K562 (cell line): ENCODE measurements around the gene CARMIL3. TPM values are rescaled to one million over a fixed set of nuclear protein-coding genes. Genes with fewer than 3 reads are reported as not detected.

Experiments used
- ATAC-seq: fragments of 200-7000 bp; cut with Tn5 transposase; 3 replicates; pipeline ENCODE4 v1.9.1; 2020; ENCODE audit warnings: moderate library complexity
- BruUV-seq: library from RNA; stranded (reverse); fragments of 400-500 nt; replicated peaks from 2 replicates; lab custom pipeline; 2021; lab: Mats Ljungman, UMichigan
- CTCF ChIA-PET: fragments of 300-600 bp; formaldehyde crosslinking; extraction: SDS; loops from one replicate; lab custom pipeline; 2021; ENCODE audit warnings: low intra/inter-chr PET ratio; lab: Yijun Ruan, JAX
- POLR2A ChIA-PET: fragments of 300-600, 350-650 bp; sonication (Branson Sonifier 250); formaldehyde crosslinking; extraction: SDS; loops from one replicate; lab custom pipeline; 2021; ENCODE audit warnings: antibody characterized with exemption, inconsistent platforms; lab: Yijun Ruan, JAX
- DNase-seq, 4 experiments: peaks; one replicate each; pipeline versions ENCODE4 v3.0.0 to v3.0.0-alpha.2; 2011 to 2018; ENCODE audit warnings: low spot score in 3 of 4, mixed read lengths in 3 of 4; ENCODE audit errors: extremely low read depth in 1 of 4
- FAIRE-seq: peaks from 2 replicates; lab custom pipeline; 2011; peaks lifted over from hg19 to GRCh38; lab: Jason Lieb, UNC
- H2AFZ ChIP-seq: 2 replicates; pipeline ENCODE4 v1.6.0; 2011; ENCODE audit warnings: low read depth, low read length, control low read depth, inconsistent platforms
- H3K27ac ChIP-seq: fragments of 200-600 bp; 3 replicates; pipeline ENCODE4 v1.8.0; 2011; ENCODE audit warnings: low read depth, mild to moderate bottlenecking, control low read depth, inconsistent platforms, low read length, moderate library complexity, mixed read lengths; ENCODE audit errors: extremely low read depth
- H3K27me3 ChIP-seq, 2 experiments: fragments of 300-600 bp in 1 of 2; 2 replicates in 1 of 2; 3 replicates in 1 of 2; pipeline versions ENCODE4 v1.6.0 to v1.8.0; 2011; ENCODE audit warnings: inconsistent platforms in 2 of 2, low read length in 2 of 2, mild to moderate bottlenecking in 1 of 2, mixed read lengths in 1 of 2, moderate library complexity in 1 of 2; ENCODE audit not compliant: control insufficient read depth in 2 of 2, insufficient read depth in 2 of 2
- H3K36me3 ChIP-seq: fragments of 300-600 bp; 3 replicates; pipeline ENCODE4 v1.8.0; 2011; ENCODE audit warnings: mild to moderate bottlenecking, low read length, inconsistent platforms; ENCODE audit not compliant: control insufficient read depth, insufficient read depth
- H3K4me1 ChIP-seq, 2 experiments: fragments of 200-600 bp in 1 of 2; replicated peaks in 1 of 2; 2 replicates in 1 of 2; 3 replicates in 1 of 2; pipeline versions ENCODE4 v1.5.1 to v1.8.0; 2011; ENCODE audit warnings: inconsistent platforms in 2 of 2, low read length in 2 of 2, mild to moderate bottlenecking in 1 of 2, mixed read lengths in 1 of 2, moderate library complexity in 1 of 2; ENCODE audit not compliant: control insufficient read depth in 2 of 2, insufficient read depth in 2 of 2
- H3K4me2 ChIP-seq: 2 replicates; pipeline ENCODE4 v1.6.1; 2011; ENCODE audit warnings: low read length, control low read depth, inconsistent platforms, mixed read lengths; ENCODE audit not compliant: insufficient read depth
- H3K4me3 ChIP-seq: fragments of 200-600 bp; sonication (generic), shearing (Covaris generic); 2 replicates; pipeline ENCODE4 v1.5.1; 2016; ENCODE audit warnings: control low read depth, inconsistent platforms
- H3K79me2 ChIP-seq: fragments of 200-600 bp; 3 replicates; pipeline ENCODE4 v1.8.0; 2011; ENCODE audit warnings: low read length, inconsistent platforms; ENCODE audit not compliant: control insufficient read depth, insufficient read depth
- H3K9ac ChIP-seq, 2 experiments: 2 replicates each; pipeline versions ENCODE4 v1.6.0 to v1.6.1; 2011; ENCODE audit warnings: low read depth in 2 of 2, low read length in 2 of 2, control low read depth in 1 of 2, inconsistent platforms in 1 of 2, mild to moderate bottlenecking in 1 of 2, mixed read lengths in 1 of 2; ENCODE audit not compliant: insufficient read depth in 1 of 2
- H3K9me1 ChIP-seq: one replicate; pipeline ENCODE4 v1.6.0; 2011; ENCODE audit warnings: inconsistent platforms, mild to moderate bottlenecking, low read length, moderate library complexity; ENCODE audit not compliant: control insufficient read depth, insufficient read depth
- H3K9me3 ChIP-seq: replicated peaks from 2 replicates; pipeline ENCODE4 v1.5.1; 2011; ENCODE audit warnings: low read depth, low read length, inconsistent platforms; ENCODE audit not compliant: control insufficient read depth, insufficient read depth
- H4K20me1 ChIP-seq: replicated peaks from 2 replicates; pipeline ENCODE4 v1.6.1; 2011; ENCODE audit warnings: low read length, inconsistent platforms, mixed read lengths; ENCODE audit not compliant: control insufficient read depth, insufficient read depth
- CAMTA2 ChIP-seq: fragments of 250-450 bp; sonication (Bioruptor Pico); conservative IDR thresholded peaks from 2 replicates; pipeline ENCODE4 v1.5.1; 2022
- CBX5 ChIP-seq: IDR thresholded peaks from 2 replicates; pipeline ENCODE4 v1.6.1; 2014; ENCODE audit warnings: low read depth, borderline replicate concordance
- CCNT2 ChIP-seq: IDR thresholded peaks from 2 replicates; pipeline ENCODE4 v1.6.1; 2011; ENCODE audit warnings: borderline replicate concordance, low read depth, mild to moderate bottlenecking, moderate library complexity, mixed read lengths, low read length; ENCODE audit not compliant: insufficient read length; ENCODE audit errors: extremely low read depth
- HCFC1 ChIP-seq: IDR thresholded peaks from 2 replicates; pipeline ENCODE4 v1.6.1; 2012; ENCODE audit warnings: low read depth, low read length, improper control_type of control experiment
- MCM5 ChIP-seq: fragments of 450-650 bp; IDR thresholded peaks from 2 replicates; pipeline ENCODE4 v1.6.1; 2016; ENCODE audit warnings: low read depth
- NFXL1 ChIP-seq: fragments of 450-650 bp; formaldehyde crosslinking; IDR thresholded peaks from 2 replicates; pipeline ENCODE4 v1.4.0; 2021; ENCODE audit warnings: mild to moderate bottlenecking
- POLR2H ChIP-seq: IDR thresholded peaks from 2 replicates; pipeline ENCODE4 v1.6.1; 2016; ENCODE audit warnings: missing genetic modification characterization, low read depth, mild to moderate bottlenecking, control low read depth, missing compliant biosample characterization, moderate library complexity
- TFAM ChIP-seq: fragments of 250-450 bp; sonication (Bioruptor Pico); conservative IDR thresholded peaks from 2 replicates; pipeline ENCODE4 v1.5.0; 2021; ENCODE audit warnings: mild to moderate bottlenecking, moderate library complexity
- ZNF77 ChIP-seq: fragments of 250-450 bp; sonication (Bioruptor Pico); IDR thresholded peaks from 2 replicates; pipeline ENCODE4 v1.5.0; 2020
- WGBS: fragments of 100-300 bp; shearing (Covaris generic); methylation state at CpG from one replicate; pipeline ENCODE4 v1.1.6; 2016; ENCODE audit warnings: low coverage, mixed read lengths; ENCODE audit not compliant: insufficient coverage; ENCODE audit errors: missing lambda C conversion rate; 5-methylcytosine and 5-hydroxymethylcytosine counted together
- in situ Hi-C: fragments of 300-500 bp; cut with MboI; formaldehyde crosslinking; loops from 4 replicates; pipeline ENCODE4 v1.15.0; 2018; ENCODE audit warnings: inconsistent platforms, mixed read lengths
- intact Hi-C: fragments of 100-400 bp; cut with micrococcal nuclease; formaldehyde crosslinking; loops from 2 replicates; pipeline ENCODE4 v1.14.2; 2022
- polyA plus RNA-seq, 8 experiments: library from polyadenylated mRNA; depleted of rRNA in 4 of 8; stranded (reverse) in 5 of 8; unstranded in 3 of 8; fragments of >200 nt; fragmentation: Nextera tagmentation in 2 of 8; fragmentation: Illumina TruSeq in 1 of 8; extraction: Ambion mirVana in 2 of 8; extraction: Trizol in 1 of 8; gene quantifications; 2 replicates each; pipeline versions ENCODE4 v1.2.1 to v1.2.3, GENCODE V29; 2011 to 2014; ENCODE audit warnings: inconsistent platforms in 1 of 8, missing spikeins in 1 of 8
- total RNA-seq, 7 experiments: library from RNA; depleted of rRNA in 6 of 7; stranded (reverse); fragments of >200 nt in 6 of 7; fragmentation: Illumina TruSeq in 2 of 7; extraction: Trizol in 2 of 7; gene quantifications; 2 replicates each; pipeline versions ENCODE4 v1.2.1 to v1.2.3, GENCODE V29; 2011 to 2021; ENCODE audit warnings: low replicate concordance in 1 of 7
- TF ChIP-seq, protein P1 (sequence below): fragments of 250-450 bp; sonication (Bioruptor Pico); IDR thresholded peaks from 2 replicates; pipeline ENCODE4 v1.8.0; 2021; ENCODE audit warnings: borderline replicate concordance, mild to moderate bottlenecking, moderate library complexity; ENCODE audit not compliant: poor library complexity, severe bottlenecking
- TF ChIP-seq, protein P2 (sequence below): fragments of 200-800 bp; sonication (Bioruptor generic); IDR thresholded peaks from 2 replicates; pipeline ENCODE4 v1.6.1; 2017; ENCODE audit warnings: missing genetic modification characterization, missing compliant biosample characterization

CARMIL3 gene
- total and polyA plus RNA-seq, 9 of the 15 experiments (the other 6 are each of a cell fraction or from before 2014, with no cell fraction given): 0.01 to 0.11 (median 0.05) TPM; not detected in 5

DNA sequence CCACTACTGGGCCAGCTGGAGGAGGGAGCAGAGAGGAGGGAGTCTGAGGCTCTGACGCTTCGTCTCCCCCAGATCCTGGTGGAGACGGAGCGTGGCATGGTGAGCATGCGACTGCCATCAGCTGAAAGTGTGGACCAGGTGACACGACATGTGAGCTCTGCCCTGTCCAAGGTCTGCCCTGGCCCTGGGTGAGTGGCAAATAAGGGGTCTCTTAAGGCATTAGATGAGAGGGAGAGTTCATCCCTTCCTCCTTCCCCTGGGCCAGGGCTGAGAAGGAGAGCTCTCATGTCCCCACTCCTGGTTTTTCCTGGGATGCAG, 2.5 kb downstream of the CARMIL3 start:
- Histone ChIP-seq H3K9me1 (no peaks in the 10 kb centered on the region), H3K27ac (no peak overlapping the region), H3K79me2 (no peaks in the 10 kb centered on the region), H3K4me2 (no peak overlapping the region), H3K27me3 (peaks cover 0 to 25% of the 10 kb centered on the region in 2 experiments; a peak in 2 of 5 replicates), H3K4me1 (peaks cover 9 to 27% of the 10 kb centered on the region in 2 experiments; a peak in 3 of 5 replicates), H3K9me3 (no peaks in the 10 kb centered on the region), H3K4me3 (no peak overlapping the region), H2AFZ (no peak overlapping the region), H4K20me1 (peaks cover 4% of the 10 kb centered on the region), H3K36me3 (no peaks in the 10 kb centered on the region), H3K9ac (no peak overlapping the region)
- no TSS peak for BruUV-seq
- FAIRE-seq: no peak
- WGBS: 5% methylated on average over 6 of the region's 6 CpGs
- intact Hi-C loops: no loop called here
- TF ChIP-seq MCM5 (no peak), NFXL1 (no peak)
- ChIA-PET CTCF (no interaction called here), POLR2A (interaction anchor here (0.6 to 0.8 kb wide), 6 partner anchors 20 to 225 kb away, joined by 3 to 4 read pairs (median 3); no protein-coding TSS in a partner anchor)
- no peak for DNase-seq
- in situ Hi-C loops: loop anchor here (10.0 kb wide), 1 partner anchor 381 kb away; no protein-coding TSS in a partner anchor
- ATAC-seq: no peak

DNA sequence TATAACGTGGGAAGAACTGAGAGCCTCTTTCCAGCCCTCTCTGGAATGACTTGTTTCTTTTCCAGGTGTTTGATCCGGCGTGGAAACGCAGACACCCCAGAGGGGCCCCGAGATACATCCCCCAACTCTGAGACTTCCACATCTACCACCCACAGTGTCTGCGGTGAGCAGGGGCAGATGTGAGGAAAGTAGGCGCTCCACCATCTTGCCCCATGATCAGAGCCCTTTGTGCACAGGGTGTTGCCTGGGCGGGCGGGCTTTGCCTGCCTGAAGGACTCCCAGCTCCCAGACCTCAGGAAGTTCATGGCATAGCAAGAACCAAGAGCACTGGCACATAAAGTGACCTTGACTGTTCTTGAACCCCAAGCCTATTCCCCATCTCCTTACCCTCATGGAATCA, 2.8 kb downstream of the CARMIL3 start:
- no peak overlapping the region for H3K27ac ChIP-seq
- H3K36me3 ChIP-seq: no peaks in the 10 kb centered on the region
- no peak overlapping the region for H2AFZ ChIP-seq
- DNase-seq (no peak), FAIRE-seq (no peak), ATAC-seq (no peak)
- H4K20me1 ChIP-seq: peaks cover 4% of the 10 kb centered on the region
- H3K4me1 ChIP-seq: peaks cover 9 to 27% of the 10 kb centered on the region in 2 experiments; a peak in 3 of 5 replicates
- in situ Hi-C loops: loop anchor here (5.0 to 10.0 kb wide), 2 partner anchors 38 to 380 kb away; partner anchors contain the start of gene PCK2
- H3K9ac ChIP-seq: no peak overlapping the region
- no peak overlapping the region for H3K4me2 ChIP-seq
- H3K9me1 ChIP-seq: no peaks in the 10 kb centered on the region
- no peaks in the 10 kb centered on the region for H3K79me2 ChIP-seq
- ChIA-PET CTCF (no interaction called here), POLR2A (interaction anchor here (0.6 to 0.7 kb wide), 3 partner anchors 159 to 225 kb away, joined by 3 to 4 read pairs (median 3); no protein-coding TSS in a partner anchor)
- peaks cover 0 to 25% of the 10 kb centered on the region in 2 experiments; a peak in 2 of 5 replicates for H3K27me3 ChIP-seq
- BruUV-seq: no TSS peak
- H3K4me3 ChIP-seq: no peak overlapping the region
- no peaks in the 10 kb centered on the region for H3K9me3 ChIP-seq
- intact Hi-C loops: no loop called here
- TF ChIP-seq ZNF77 (CRISPR knock-in tag) (no peak), CAMTA2 (no peak), POLR2H (tag) (no peak), HCFC1 (no peak), CCNT2 (no peak), NFXL1 (no peak), CBX5 (no peak), TFAM (CRISPR knock-in tag) (no peak)
- TF ChIP-seq, protein P1, sequence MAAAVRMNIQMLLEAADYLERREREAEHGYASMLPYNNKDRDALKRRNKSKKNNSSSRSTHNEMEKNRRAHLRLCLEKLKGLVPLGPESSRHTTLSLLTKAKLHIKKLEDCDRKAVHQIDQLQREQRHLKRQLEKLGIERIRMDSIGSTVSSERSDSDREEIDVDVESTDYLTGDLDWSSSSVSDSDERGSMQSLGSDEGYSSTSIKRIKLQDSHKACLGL (CRISPR knock-in tag): no peak
- TF ChIP-seq, protein P2, sequence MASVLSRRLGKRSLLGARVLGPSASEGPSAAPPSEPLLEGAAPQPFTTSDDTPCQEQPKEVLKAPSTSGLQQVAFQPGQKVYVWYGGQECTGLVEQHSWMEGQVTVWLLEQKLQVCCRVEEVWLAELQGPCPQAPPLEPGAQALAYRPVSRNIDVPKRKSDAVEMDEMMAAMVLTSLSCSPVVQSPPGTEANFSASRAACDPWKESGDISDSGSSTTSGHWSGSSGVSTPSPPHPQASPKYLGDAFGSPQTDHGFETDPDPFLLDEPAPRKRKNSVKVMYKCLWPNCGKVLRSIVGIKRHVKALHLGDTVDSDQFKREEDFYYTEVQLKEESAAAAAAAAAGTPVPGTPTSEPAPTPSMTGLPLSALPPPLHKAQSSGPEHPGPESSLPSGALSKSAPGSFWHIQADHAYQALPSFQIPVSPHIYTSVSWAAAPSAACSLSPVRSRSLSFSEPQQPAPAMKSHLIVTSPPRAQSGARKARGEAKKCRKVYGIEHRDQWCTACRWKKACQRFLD (CRISPR knock-in tag): no peak
- WGBS: 10% methylated on average over 8 of the region's 9 CpGs
